ENCODE measurements around the gene AP3B1.
"Not testable (repeated sequence)": the region's sequence is repeated elsewhere in the genome, so short reads cannot be mapped to it uniquely, and the experiment has no call there.

AP3B1 gene

DNA sequence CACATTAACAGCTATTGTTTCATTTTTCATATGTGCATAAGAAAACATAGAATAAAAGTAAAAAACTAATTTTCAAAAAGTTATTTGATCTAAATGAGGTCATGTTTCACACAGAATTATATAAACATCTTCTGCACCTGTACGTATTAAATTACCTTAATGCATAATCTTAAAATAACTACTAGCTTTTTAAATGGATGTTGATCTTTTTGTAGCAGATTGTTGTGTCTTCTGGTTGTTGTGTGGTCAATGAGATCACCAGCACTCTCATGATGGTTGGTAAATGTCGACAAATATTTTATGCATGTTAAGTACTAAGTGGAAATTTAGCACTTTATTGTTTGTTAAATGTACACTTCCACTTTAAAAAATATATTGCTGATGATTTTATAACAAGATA lies 162.0 kb downstream of the AP3B1 start:
- DNase-seq = no peak

GRCh38 chr5:78129597-78129996 lies 164.9 kb downstream of the AP3B1 start:
- DNase-seq = no peak

DNA sequence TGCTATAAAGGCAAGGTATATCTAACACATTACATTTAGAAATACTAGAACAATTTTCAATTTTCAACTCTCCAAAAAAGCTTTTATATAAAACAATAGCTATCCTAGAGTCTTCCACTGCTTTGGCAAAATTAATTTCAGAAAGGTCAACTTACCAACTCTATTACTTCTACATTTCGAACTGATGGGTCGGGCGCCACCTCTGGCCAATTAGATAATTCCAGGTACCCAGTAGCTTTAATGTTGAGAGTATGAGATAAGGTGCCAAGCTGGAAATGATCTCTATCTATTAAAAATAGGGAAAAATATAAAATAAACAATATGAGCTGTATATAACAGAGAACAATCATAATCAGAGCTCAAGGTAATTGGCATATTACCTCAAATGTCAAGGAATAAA lies 166.6 kb downstream of the AP3B1 start:
- no peak for DNase-seq

- no peak for DNase-seq
Observed at GRCh38 chr5:78126536-78126935, 168.0 kb downstream of the AP3B1 start.

DNA sequence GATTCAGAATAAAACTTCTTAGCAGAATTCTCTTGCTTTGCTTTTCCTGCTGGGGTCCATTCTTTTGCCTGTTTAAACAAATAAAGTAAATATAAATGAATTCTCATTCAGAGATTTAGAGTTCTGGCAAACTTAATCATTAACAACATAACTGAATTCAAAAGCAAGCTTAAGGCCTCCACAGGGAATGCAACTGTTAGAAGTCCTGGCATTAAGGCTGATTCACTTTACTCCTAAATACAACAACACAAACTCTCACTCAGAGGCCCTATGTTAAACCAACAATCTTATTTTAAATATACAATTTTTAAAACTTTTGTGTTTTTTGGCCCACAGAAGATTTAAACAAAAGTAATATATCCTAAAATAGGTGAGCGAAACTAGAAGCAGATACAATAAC lies 178.3 kb downstream of the AP3B1 start:
- DNase-seq = no peak

DNA sequence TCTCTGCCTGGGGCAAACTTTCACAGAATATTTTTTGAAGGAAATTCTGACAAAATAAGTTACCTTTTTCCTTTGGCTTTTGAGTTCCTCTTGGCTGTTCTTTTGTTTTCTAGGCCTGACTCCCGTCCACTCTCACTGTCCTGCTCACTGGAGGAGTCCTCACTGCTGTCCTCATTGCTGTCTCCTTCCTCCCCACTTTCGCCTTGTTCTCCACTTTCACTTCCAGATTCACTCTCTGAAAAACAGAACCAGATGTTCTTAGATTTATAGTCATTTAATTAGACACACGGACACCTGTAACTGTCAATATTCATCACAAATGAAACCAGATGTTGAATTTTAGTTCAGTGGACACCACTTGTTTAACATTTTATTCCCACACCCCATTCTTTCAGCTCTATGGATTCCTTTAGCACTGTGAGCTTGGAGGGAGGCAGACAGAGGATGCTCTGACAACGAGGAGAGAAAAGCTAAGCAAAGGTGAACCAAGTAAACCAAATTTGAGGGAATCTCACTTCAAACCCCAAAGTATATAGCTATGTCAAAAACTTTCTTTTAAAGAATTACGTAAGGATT lies 180.7 kb downstream of the AP3B1 start:
- no peak for DNase-seq

GRCh38 chr5:78112931-78113330 lies 181.6 kb downstream of the AP3B1 start:
- DNase-seq = no peak

DNA sequence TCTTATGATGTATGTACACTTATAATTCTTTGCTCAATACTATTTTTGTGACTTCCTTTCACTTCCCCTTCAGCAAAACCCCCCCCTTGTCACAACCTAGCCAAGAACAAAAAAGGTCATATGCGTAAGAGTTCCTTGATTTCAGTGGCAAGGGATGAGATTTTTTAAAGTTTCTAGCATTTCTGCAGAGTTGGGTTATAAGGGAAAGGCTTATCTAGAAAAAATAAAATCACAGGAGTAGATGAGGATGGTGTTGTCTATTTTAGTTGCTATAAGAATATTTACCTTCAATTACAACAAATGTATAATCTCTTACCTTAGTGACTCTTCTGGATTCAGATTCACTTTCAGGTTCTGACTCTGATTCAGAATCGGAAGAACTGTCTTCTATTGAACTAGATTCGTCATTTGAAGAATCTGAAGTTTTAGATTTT lies 184.6 kb downstream of the AP3B1 start:
- DNase-seq = no peak

DNA sequence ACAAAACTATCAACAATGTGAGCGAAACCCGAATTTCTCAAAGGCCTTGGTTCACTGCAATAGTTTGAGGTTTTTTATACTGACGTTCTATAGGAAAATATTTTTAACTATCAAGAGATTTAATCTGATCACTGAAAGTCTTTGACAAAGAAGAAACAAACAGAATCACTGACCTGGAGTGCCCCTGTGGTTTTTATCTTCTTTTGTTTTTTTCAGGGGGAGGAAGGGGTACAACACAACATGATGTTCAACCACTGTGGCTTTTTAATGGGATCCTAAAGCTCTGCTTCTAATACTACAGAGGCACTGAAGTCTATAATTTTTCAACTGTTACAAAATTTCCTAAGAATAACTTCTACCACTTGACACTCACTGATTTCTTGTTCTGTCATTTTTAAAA lies 185.9 kb downstream of the AP3B1 start:
- DNase-seq = no peak

GRCh38 chr5:78103232-78103918 lies 191.1 kb downstream of the AP3B1 start:
- no peak for DNase-seq

- no peak for DNase-seq
Observed at GRCh38 chr5:78102500-78102899, 192.0 kb downstream of the AP3B1 start.

GRCh38 chr5:78095125-78095524 lies 199.4 kb downstream of the AP3B1 start:
- DNase-seq = no peak

GRCh38 chr5:78090002-78090401 lies 204.5 kb downstream of the AP3B1 start:
- no peak for DNase-seq

- no peak for DNase-seq
Observed at GRCh38 chr5:78078858-78079257, 215.6 kb downstream of the AP3B1 start.

DNA sequence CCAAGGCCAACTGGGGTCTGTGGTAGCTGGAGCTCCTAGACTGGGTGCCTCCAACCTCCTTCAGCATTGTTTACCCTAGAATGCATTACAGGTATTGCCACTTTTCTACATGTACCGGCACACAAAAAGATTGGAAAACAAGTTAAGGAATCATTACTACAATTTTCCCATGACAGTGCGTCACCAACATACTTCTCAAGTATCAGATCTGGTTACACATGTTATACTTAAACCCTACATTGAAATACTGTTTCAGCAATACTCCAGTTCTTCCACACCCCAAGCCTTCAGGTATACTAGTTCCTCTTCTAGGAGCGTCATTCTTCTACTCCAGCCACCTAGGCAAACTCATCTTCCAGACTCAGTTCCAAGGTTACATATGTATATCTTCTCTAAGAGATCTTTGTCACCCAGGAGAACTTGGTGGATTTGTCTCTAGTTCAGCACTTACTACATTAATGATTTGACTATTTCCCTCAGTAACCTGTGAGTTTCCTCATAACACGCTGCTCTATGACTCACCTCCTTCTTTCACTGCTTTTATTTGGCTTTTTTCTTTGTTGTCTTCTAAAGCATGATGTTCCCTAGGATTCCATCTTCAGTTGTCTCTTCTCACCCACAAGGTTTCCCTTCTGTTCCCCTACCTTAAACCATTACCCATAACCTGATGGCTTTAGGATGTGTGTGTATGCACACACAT lies 217.0 kb downstream of the AP3B1 start:
- no peak for DNase-seq

- DNase-seq = no peak
Observed at GRCh38 chr5:78076351-78076750, 218.1 kb downstream of the AP3B1 start.

- DNase-seq = no peak
Observed at GRCh38 chr5:78075301-78075700, 219.2 kb downstream of the AP3B1 start.

DNA sequence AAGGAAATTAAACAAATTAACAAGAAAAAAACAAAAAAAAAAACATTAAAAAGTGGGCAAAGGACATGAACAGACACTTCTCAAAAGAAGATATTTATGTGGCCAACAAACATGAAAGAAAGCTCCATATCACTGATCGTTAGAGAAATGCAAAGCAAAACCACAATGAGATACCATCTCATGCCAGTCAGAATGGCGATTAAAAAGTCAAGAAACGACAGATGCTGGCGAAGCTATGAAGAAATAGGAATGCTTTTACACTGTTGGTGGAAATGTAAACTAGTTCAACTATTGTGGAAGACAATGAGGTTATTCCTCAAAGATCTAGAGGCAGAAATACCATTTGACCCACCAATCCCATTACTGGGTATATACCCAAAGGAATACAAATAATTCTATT lies 223.8 kb downstream of the AP3B1 start:
- not testable (repeated sequence) for DNase-seq

GRCh38 chr5:78067581-78067980 lies 226.9 kb downstream of the AP3B1 start:
- DNase-seq = not testable (repeated sequence)

- not testable (repeated sequence) for DNase-seq
Observed at GRCh38 chr5:78066722-78067121, 227.8 kb downstream of the AP3B1 start.

GRCh38 chr5:78065663-78066062 lies 228.8 kb downstream of the AP3B1 start:
- DNase-seq = no peak

DNA sequence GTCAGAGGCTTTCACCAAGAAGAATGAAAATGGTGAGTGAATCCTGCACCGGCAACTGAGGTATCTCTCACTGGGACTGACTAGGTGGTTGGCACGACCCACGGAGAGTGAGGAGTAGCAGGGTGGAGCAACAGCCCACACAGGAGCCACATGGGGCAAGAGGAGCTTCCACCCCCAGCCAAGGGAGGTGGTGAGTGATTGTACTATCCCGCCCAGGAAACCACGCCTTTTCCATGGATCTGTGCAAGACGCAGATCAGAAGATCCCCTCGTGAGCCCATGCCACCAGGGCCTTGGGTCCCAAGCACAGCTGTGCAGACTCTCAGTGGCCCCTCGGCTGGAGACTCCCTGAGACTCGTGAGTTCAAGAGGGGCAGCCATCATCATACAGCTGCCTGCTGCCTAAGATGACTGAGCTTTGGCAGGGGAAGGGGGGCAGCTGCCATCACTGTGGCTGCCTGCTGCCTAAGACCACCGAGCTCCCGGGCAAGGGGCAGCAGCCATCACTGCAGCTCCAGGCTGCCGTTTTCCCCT lies 229.5 kb downstream of the AP3B1 start:
- no peak for DNase-seq

GRCh38 chr5:78063495-78063894 lies 231.0 kb downstream of the AP3B1 start:
- no peak for DNase-seq

DNA sequence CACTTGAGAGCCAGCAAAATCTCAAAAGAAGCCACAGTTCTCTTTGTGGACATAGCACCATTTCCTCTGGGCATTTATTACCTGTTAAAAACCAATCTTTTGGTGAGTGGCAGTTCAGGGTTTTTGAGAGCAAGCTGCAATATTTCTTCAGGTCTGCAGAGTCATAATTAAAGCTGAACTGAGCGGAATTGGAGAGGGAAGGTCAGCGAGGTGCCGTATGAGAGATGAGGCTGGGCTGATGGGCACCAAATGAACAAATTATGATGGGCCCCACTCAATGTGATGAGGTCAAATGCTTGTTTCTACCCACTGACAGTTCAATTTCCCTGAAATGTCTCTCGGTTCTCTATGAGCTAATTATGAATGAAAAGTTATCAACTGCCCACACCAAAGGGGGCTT lies 231.9 kb downstream of the AP3B1 start:
- no peak for DNase-seq

Data from SHP77 treated with DMSO at 0.1 percent for 48 hours (cell line).